OCI-LY3 (cell line): Measurements from ENCODE around the gene DFFA.

Experiments
- EZH2phosphoT487 ChIP-seq: fragments of 200-600 bp; shearing (Covaris generic); IDR thresholded peaks from 2 replicates; pipeline ENCODE4 v1.6.1; 2018; ENCODE audit warnings: antibody characterized with exemption, mixed run types, low read depth
- TF ChIP-seq, protein P1 (sequence below): fragments of 200-600, 300-600 bp; sonication (generic); IDR thresholded peaks from 2 replicates; pipeline ENCODE4 v1.5.1; 2014; ENCODE audit warnings: antibody characterized with exemption, low read length, low read depth

DNA sequence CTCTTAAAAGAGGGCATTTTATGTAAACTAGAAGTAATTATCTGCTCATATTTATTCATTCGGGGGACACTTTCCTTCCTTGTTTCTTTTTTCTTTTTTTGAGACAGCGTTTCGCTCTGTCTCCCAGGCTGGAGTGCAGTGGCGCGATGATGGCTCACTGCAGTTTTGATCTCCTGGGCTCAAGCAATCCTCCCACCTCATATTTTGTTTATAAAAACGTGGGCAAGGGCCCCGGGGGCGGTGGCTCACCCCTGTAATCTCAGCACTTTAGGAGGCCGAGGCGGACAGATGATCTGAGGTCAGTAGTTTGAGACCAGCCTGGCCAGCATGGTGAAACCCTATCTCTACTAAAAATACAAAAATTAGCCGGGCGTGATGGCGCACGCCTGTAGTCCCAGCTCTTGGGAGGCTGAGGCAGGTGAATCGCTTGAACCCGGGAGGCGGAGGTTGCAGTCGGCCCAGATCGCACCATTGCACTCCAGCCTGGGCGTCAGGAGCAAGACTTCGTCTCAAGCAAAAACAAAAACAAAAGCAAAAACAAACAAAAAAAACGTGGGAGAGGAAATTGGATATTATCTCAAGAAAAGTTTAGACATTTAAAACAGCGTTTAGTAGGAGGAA is 926 bp upstream of the DFFA start:
- TF ChIP-seq, protein P1, sequence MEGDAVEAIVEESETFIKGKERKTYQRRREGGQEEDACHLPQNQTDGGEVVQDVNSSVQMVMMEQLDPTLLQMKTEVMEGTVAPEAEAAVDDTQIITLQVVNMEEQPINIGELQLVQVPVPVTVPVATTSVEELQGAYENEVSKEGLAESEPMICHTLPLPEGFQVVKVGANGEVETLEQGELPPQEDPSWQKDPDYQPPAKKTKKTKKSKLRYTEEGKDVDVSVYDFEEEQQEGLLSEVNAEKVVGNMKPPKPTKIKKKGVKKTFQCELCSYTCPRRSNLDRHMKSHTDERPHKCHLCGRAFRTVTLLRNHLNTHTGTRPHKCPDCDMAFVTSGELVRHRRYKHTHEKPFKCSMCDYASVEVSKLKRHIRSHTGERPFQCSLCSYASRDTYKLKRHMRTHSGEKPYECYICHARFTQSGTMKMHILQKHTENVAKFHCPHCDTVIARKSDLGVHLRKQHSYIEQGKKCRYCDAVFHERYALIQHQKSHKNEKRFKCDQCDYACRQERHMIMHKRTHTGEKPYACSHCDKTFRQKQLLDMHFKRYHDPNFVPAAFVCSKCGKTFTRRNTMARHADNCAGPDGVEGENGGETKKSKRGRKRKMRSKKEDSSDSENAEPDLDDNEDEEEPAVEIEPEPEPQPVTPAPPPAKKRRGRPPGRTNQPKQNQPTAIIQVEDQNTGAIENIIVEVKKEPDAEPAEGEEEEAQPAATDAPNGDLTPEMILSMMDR, result no peak
- no peak for TF ChIP-seq EZH2phosphoT487
